Measurements from ENCODE around the gene THAP7. TPM values are rescaled to one million over a fixed set of nuclear protein-coding genes. Genes with fewer than 3 reads are reported as not detected.

The THAP7 gene
- total and polyA plus RNA-seq, 9 of the 15 experiments (the other 6 are each of a cell fraction or from before 2014, with no cell fraction given), result 7.9 to 263 (median 84.1) TPM

GRCh38 chr22:21042978-21043859 is 41.3 kb upstream of the THAP7 start (continued):
- TF ChIP-seq ID3 (CRISPR knock-in tag; IDR thresholded peaks at IDR 0.05) (0 out of 2 replicates have a peak, but pooled peaks have one; percentile 51), ID3 (tag; IDR thresholded peaks at IDR 0.05) (peak; percentile 38; the same call in 1 of the 2 replicates), KDM2B (CRISPR knock-in tag; IDR thresholded peaks at IDR 0.05) (no peak), CXXC5 (CRISPR knock-in tag; IDR thresholded peaks at IDR 0.05) (no peak)

- POLR2A ChIA-PET, result interaction anchor here (0.6 to 12.9 kb wide), 9 partner anchors 10 to 167 kb away, joined by 3 to 120 read pairs (median 4); partner anchors contain the start of genes LZTR1, SLC7A4 and THAP7
- no peak overlapping the region for H3K4me2 ChIP-seq (ENCODE audit: insufficient read depth, low read length)
- no TSS peak for BruUV-seq (replicated peaks)
- no peak overlapping the region for H3K27ac ChIP-seq (ENCODE audit: extremely low read depth, low read depth, low read length)
- peak overlapping the region in 1 of 2 experiments; percentile 21; a peak in 1 of 4 replicates for H3K9ac ChIP-seq (ENCODE audit: insufficient read depth in 1 of 2, low read depth in 2 of 2, low read length in 2 of 2)
- H3K9me1 ChIP-seq (ENCODE audit: control insufficient read depth, insufficient read depth, low read length), result no peaks in the 10 kb centered on the region
- intact Hi-C loops (cut with micrococcal nuclease), result no loop called here
- no peaks in the 10 kb centered on the region for H3K9me3 ChIP-seq (replicated peaks; ENCODE audit: control insufficient read depth, insufficient read depth, low read depth, low read length)
- H2AFZ ChIP-seq (ENCODE audit: low read depth, low read length), result no peak overlapping the region
- H4K20me1 ChIP-seq (replicated peaks; ENCODE audit: control insufficient read depth, insufficient read depth, low read length), result peaks cover 6% of the 10 kb centered on the region
- no peaks in the 10 kb centered on the region for H3K79me2 ChIP-seq (ENCODE audit: control insufficient read depth, insufficient read depth, low read length)
- peaks cover 42 to 46% of the 10 kb centered on the region in 2 experiments for H3K4me1 ChIP-seq (replicated peaks in 1 of 2; ENCODE audit: control insufficient read depth in 2 of 2, insufficient read depth in 2 of 2, low read length in 2 of 2)
- no peaks in the 10 kb centered on the region for H3K36me3 ChIP-seq (ENCODE audit: control insufficient read depth, insufficient read depth, low read length)
- CTCF ChIA-PET (ENCODE audit: low intra/inter-chr PET ratio), result interaction anchor here (0.6 to 0.8 kb wide), 3 partner anchors 18 to 237 kb away, joined by 3 to 6 read pairs (median 3); no protein-coding TSS in a partner anchor
- H3K27me3 ChIP-seq (ENCODE audit: control insufficient read depth in 2 of 2, insufficient read depth in 2 of 2, low read length in 2 of 2), result peaks cover 7 to 31% of the 10 kb centered on the region in 2 experiments; a peak in 3 of 5 replicates
- 22% methylated on average over 4 of the region's 4 CpGs for WGBS (ENCODE audit: insufficient coverage, low coverage, missing lambda C conversion rate)
- H3K4me3 ChIP-seq, result no peak overlapping the region
- FAIRE-seq, result no peak
- DNase-seq (ENCODE audit: extremely low read depth in 1 of 4, low spot score in 3 of 4), result no peak
- no peak for ATAC-seq
- in situ Hi-C loops (cut with MboI), result no loop called here
- 0 out of 2 replicates have a peak, but pooled peaks have one; percentile 7 for TF ChIP-seq JUND (IDR thresholded peaks at IDR 0.05; ENCODE audit: borderline replicate concordance, low read depth, low read length)
- no peak for TF ChIP-seq JUND (tag; IDR thresholded peaks at IDR 0.05; ENCODE audit: borderline replicate concordance, low read depth, low read length)
- TF ChIP-seq RFX7 (CRISPR knock-in tag; IDR thresholded peaks at IDR 0.05), result no peak
- no peak for TF ChIP-seq GTF2F1 (IDR thresholded peaks at IDR 0.05; ENCODE audit: low read depth, low read length)
- peak; percentile 71; the same call in 1 of the 2 replicates for TF ChIP-seq XRCC5 (IDR thresholded peaks at IDR 0.05; ENCODE audit: low read depth, low read length)
- TF ChIP-seq HNRNPLL (IDR thresholded peaks at IDR 0.05; ENCODE audit: low read depth, low read length, poor library complexity, severe bottlenecking), result peak; percentile 29
- no peak for TF ChIP-seq ZNF518B (CRISPR knock-in tag; IDR thresholded peaks at IDR 0.05)
- no peak for TF ChIP-seq CHAMP1 (IDR thresholded peaks at IDR 0.05)
- 0 out of 2 replicates have a peak, but pooled peaks have one; percentile 25 for TF ChIP-seq MAFF (IDR thresholded peaks at IDR 0.05; ENCODE audit: low read length)
These were observed 40.0 kb upstream of the THAP7 start for GRCh38 chr22:21041937-21042336.
